GM12892 (cell line): ENCODE data around the gene TMC7.
"Not testable (repeated sequence)": the region's sequence is repeated elsewhere in the genome, so short reads cannot be mapped to it uniquely, and the experiment has no call there.

Experiments
- POLR2A ChIP-seq: IDR thresholded peaks from 2 replicates; pipeline ENCODE4 v1.6.1; 2011; ENCODE audit warnings: low read depth, low read length, control low read depth
- POLR2AphosphoS5 ChIP-seq: IDR thresholded peaks from 2 replicates; pipeline ENCODE4 v1.6.1; 2011; ENCODE audit warnings: low read depth, low read length, control low read depth
- TAF1 ChIP-seq: IDR thresholded peaks from 2 replicates; pipeline ENCODE4 v1.6.1; 2011; ENCODE audit warnings: low read depth, mild to moderate bottlenecking, control low read depth, low read length, borderline replicate concordance

DNA sequence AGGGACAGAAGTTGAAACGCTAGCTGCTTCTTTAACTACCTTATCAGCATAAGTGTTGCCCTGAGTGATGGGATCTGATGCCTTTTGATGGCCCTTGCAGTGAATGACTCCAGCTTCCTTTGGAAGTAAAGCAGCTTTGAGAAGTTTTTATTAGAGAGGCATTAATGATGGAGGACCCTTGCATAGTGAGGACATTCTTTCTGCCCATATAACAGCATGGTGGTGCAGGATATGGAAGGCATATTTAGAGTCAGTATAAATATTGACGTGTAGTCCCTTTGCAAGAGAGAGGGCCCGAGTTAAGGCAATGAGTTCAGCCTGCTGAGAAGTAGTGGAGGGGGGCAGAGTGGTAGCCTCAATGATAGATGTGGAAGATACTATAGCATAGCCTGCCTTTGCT is 9.8 kb downstream of the TMC7 start:
- TF ChIP-seq POLR2AphosphoS5, POLR2A, TAF1: not testable (repeated sequence)
